Smooth muscle cell of the umbilical artery (primary cell): ENCODE measurements around the gene SRSF8. TPM values are rescaled to one million over a fixed set of nuclear protein-coding genes. Genes with fewer than 3 reads are reported as not detected.

Source experiments
- total RNA-seq: library from RNA; depleted of rRNA; stranded (reverse); fragments of >200 nt; gene quantifications from 2 replicates; pipeline ENCODE4 v1.2.3, GENCODE V29; 2014

The SRSF8 gene
- 16.0 and 22.2 TPM in 2 replicates for total RNA-seq

GRCh38 chr11:95066716-95067038 lies at the start of gene SRSF8:
Gene SRSF8 (plus strand): TSS chr11:95066919. CDS start chr11:95067227, 308 bp downstream.

GRCh38 chr11:95024958-95025357 lies 41.8 kb upstream of the SRSF8 start, which contains the start of gene KDM4E:
Gene KDM4E (plus strand): TSS chr11:95025258. CDS start chr11:95025558, 300 bp downstream.

GRCh38 chr11:95049122-95049521 lies 17.6 kb upstream of the SRSF8 start, which contains the start of gene KDM4F:
Gene KDM4F (plus strand): TSS chr11:95049422.

GRCh38 chr11:95089620-95090542 lies 23.2 kb downstream of the SRSF8 start, which contains the start of gene ENDOD1:
Gene ENDOD1 (plus strand): TSS chr11:95089846. CDS start chr11:95089928, 82 bp downstream.

Other genes with a start within 250 kb of the SRSF8 start
- gene CWC15, start 93.4 kb upstream of the SRSF8 start, total RNA-seq: 27.6 and 46.3 TPM in 2 replicates
- 0.30 and 0.74 TPM in 2 replicates for gene KDM4D, start 93.2 kb upstream of the SRSF8 start, total RNA-seq
- not detected in 2 replicates for gene KDM4E, start 41.7 kb upstream of the SRSF8 start, total RNA-seq
- not detected in 2 replicates for gene KDM4F, start 17.5 kb upstream of the SRSF8 start, total RNA-seq
- 79.0 and 98.1 TPM in 2 replicates for gene ENDOD1, start 22.9 kb downstream of the SRSF8 start, total RNA-seq
- gene SESN3, start 164.3 kb downstream of the SRSF8 start, total RNA-seq: 11.0 and 12.2 TPM in 2 replicates